Neural crest cell (in vitro differentiated cells): ENCODE measurements around the gene SHLD2. TPM values are rescaled to one million over a fixed set of nuclear protein-coding genes. Genes with fewer than 3 reads are reported as not detected.
"Not testable (repeated sequence)": the region's sequence is repeated elsewhere in the genome, so short reads cannot be mapped to it uniquely, and the experiment has no call there.

ENCODE experiments used
- DNase-seq: peaks from one replicate; pipeline ENCODE4 v3.0.0; 2021; ENCODE audit warnings: low read depth, mixed read lengths, low spot score
- H3K27ac Mint-ChIP-seq: one replicate; pipeline ENCODE4 v1.8.0; 2021; ENCODE audit warnings: mild to moderate bottlenecking, mixed read lengths; ENCODE audit not compliant: unreplicated experiment
- H3K27me3 Mint-ChIP-seq: 2 replicates; pipeline ENCODE4 v1.8.0; 2021; ENCODE audit warnings: low read depth, mild to moderate bottlenecking, mixed read lengths
- H3K36me3 Mint-ChIP-seq: 2 replicates; pipeline ENCODE4 v1.8.0; 2021; ENCODE audit warnings: low read depth, mild to moderate bottlenecking, mixed read lengths
- H3K4me1 Mint-ChIP-seq: 2 replicates; pipeline ENCODE4 v1.8.0; 2021; ENCODE audit warnings: mixed read lengths
- H3K4me3 Mint-ChIP-seq: one replicate; pipeline ENCODE4 v1.8.0; 2021; ENCODE audit warnings: mild to moderate bottlenecking, mixed read lengths
- H3K9me3 Mint-ChIP-seq: 2 replicates; pipeline ENCODE4 v1.8.0; 2021; ENCODE audit warnings: mixed read lengths
- total RNA-seq: library from RNA; stranded (reverse); gene quantifications from 2 replicates; pipeline ENCODE4 v1.2.1, GENCODE V29; 2021
- TF ChIP-seq, protein P1 (sequence below): fragments of 200-600 bp; sonication (generic); conservative IDR thresholded peaks from 2 replicates; pipeline ENCODE4 v1.5.0; 2021; ENCODE audit warnings: antibody characterized with exemption, mild to moderate bottlenecking

Gene SHLD2
- total RNA-seq, 1 donor from 2014 or later, result 28.3 TPM

DNA sequence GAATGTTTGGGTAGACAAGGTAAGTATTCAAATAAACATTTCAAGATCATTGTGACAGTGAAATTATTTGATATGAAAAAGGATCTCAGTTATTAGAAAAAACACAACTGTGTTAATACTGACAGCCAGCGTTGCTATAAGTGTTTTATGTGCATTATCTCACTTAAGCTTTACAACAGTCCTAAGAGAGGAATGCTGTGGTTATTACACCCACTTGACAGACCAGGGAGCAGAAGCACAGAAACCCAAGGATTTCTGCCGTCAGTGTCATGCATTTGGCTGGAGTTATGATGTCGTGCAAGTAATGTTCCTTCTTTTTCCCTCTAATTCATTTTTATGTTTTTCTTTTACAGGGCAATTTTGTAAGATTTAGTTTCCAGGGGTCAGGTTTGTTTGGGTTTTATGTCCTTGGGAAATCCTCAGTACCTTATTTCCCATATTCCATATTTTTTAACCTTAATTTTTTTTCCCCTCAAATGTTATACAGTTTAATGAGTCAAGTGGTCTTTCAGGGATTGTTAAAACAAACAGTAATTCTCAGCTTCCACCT is 32.7 kb downstream of the SHLD2 start:
- H3K36me3 Mint-ChIP-seq, H3K4me3 Mint-ChIP-seq, H3K27me3 Mint-ChIP-seq, DNase-seq, H3K27ac Mint-ChIP-seq, H3K4me1 Mint-ChIP-seq, H3K9me3 Mint-ChIP-seq: not testable (repeated sequence)

DNA sequence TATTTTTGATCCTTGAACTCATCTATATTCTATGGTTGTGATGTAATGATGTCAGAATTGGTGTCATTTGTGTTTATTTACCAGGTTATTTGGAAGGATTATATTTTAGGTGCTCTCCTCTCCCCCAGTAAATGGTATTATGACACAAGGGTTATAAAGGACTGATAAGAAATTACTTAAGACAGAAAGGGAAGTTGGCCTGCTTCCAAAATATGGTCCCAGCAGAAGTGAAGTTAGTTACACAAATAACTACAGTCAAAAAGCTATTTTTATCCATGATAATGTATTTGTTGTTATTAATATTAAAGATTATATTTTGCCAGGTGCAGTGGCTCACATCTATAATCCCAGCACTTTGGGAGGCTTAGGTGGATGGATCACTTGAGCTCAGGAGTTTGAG is 37.2 kb downstream of the SHLD2 start:
- not testable (repeated sequence) for H3K4me1 Mint-ChIP-seq, DNase-seq, H3K27ac Mint-ChIP-seq

DNA sequence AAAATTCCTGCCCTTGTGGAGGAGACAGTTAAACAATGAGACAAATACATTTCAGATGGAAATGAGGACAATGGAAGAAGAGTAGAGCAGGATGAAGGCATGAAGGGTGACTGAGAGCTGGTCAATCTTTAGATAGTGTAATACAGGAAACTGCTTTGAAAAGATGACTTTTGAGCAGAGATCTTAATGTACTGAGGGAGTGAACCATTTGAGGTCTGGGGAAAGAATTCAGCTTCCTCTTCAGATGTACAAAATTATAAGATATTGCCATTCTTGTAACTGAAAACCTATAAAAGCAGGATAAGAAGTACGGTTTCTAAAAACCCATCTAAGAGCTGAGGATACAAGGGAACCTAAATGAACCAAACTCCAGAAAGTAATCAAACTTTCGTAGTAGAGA is 38.9 kb downstream of the SHLD2 start:
- H3K36me3 Mint-ChIP-seq, result peaks cover 23% of the 10 kb centered on the region
- not testable (repeated sequence) for H3K9me3 Mint-ChIP-seq, H3K4me3 Mint-ChIP-seq, H3K4me1 Mint-ChIP-seq, DNase-seq, H3K27me3 Mint-ChIP-seq, H3K27ac Mint-ChIP-seq

More for the DNA sequence above, 37.2 kb downstream of the SHLD2 start:
- not testable (repeated sequence) for H3K4me3 Mint-ChIP-seq, H3K27me3 Mint-ChIP-seq, H3K9me3 Mint-ChIP-seq
- peaks cover 11% of the 10 kb centered on the region for H3K36me3 Mint-ChIP-seq

DNA sequence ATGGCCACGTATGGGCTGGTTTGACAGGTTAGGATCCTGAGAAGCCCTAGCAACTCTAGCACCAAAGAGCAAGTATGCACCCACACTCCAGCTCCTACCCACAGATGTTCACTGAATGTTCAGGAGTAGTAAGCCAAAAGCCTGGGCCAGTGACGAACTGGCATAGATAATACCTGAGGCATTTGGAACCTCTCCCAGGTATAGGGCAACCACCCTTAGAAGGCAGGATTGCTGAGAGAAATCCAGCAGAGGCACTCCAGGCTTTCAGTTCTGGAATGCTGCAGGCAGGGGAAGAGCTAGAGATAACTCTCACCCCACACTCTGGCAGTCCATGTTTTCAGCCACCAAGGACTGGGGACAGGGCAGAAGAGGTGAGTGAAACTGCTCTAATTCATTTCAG is 39.4 kb downstream of the SHLD2 start:
- not testable (repeated sequence) for H3K9me3 Mint-ChIP-seq, H3K4me1 Mint-ChIP-seq, H3K27me3 Mint-ChIP-seq, DNase-seq, H3K4me3 Mint-ChIP-seq, H3K27ac Mint-ChIP-seq
- peaks cover 24% of the 10 kb centered on the region for H3K36me3 Mint-ChIP-seq

DNA sequence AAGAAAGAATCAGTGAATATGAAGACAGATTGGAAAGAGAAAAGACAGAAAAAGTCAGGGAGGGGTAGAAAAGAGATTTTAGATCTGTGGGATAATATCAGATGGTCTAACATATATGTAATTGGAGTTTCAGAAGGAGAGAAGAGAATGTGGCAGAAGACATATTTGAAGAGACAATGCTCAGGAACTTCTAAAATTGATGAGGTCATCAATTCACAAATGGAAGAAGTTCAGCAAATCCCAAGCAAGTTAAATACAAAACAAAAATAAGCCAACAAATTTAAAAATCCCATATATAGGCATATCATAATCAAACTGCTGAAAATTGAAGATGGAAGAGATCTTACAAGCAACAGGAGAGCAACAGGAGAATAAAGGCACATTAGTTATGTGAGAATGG is 42.5 kb downstream of the SHLD2 start:
- not testable (repeated sequence) for H3K4me1 Mint-ChIP-seq, H3K27me3 Mint-ChIP-seq, H3K27ac Mint-ChIP-seq, H3K9me3 Mint-ChIP-seq, DNase-seq, H3K4me3 Mint-ChIP-seq
- H3K36me3 Mint-ChIP-seq, result peaks cover 28% of the 10 kb centered on the region

DNA sequence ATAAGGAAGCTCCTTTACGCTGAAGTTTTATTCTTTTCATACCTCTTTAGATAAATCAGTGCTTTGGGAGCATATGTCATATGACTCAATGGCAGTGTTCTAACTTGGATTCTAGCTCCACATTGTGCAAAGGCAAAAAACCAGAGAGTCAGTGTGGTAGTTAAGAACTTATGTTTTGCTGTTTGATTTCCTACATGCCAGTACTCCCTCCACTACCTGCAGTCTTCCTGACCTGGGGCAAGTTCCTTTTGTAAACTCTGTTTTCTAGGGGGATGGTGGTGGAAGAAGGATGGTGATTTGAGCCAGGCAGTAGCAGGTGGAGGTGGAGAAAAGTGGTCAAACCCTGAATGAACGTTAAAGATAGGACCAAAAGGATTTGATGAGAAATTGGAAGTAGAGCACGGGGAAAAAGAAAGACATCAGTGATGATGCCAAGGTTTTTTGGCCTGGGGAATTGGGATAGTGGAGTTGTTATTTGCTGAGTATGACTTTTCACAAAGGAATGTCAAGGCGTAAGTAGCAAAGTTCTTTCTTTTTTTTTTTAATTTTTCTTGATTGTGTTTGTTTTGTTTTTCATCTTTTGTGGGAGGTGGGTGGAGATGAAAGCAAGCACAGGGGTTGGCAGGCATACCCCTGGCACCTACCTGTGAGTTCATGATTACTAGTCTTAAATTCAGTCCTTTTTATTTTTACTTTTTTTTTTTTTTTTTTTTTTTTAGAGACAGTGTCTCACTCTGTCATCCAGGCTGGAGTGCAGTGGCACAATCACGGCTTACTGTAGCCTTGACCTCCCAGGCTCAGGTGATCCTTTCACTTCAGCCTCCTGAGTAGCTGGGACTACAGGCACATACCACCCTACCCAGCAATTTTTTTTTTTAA is 47.5 kb downstream of the SHLD2 start:
- not testable (repeated sequence) for H3K4me3 Mint-ChIP-seq, DNase-seq, H3K9me3 Mint-ChIP-seq, H3K27ac Mint-ChIP-seq, H3K4me1 Mint-ChIP-seq, H3K27me3 Mint-ChIP-seq
- peaks cover 16% of the 10 kb centered on the region for H3K36me3 Mint-ChIP-seq

DNA sequence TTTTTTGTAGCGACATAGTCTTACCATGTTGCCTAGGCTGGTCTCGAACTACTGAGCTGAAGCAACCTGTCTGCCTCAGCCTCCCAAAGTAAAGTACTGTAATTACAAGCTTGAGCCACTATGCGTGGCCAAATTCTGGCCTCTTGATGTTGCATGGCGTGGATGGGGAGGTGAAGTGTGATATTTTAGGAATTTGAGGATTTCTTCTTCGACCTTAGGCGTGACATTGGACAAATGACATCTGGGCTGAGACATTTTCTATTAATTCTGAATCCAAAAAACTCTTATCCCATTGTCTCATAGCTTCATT is 48.1 kb downstream of the SHLD2 start:
- H3K4me3 Mint-ChIP-seq, H3K27ac Mint-ChIP-seq, DNase-seq, H3K4me1 Mint-ChIP-seq, H3K9me3 Mint-ChIP-seq, H3K27me3 Mint-ChIP-seq: not testable (repeated sequence)
- H3K36me3 Mint-ChIP-seq, result peaks cover 12% of the 10 kb centered on the region

DNA sequence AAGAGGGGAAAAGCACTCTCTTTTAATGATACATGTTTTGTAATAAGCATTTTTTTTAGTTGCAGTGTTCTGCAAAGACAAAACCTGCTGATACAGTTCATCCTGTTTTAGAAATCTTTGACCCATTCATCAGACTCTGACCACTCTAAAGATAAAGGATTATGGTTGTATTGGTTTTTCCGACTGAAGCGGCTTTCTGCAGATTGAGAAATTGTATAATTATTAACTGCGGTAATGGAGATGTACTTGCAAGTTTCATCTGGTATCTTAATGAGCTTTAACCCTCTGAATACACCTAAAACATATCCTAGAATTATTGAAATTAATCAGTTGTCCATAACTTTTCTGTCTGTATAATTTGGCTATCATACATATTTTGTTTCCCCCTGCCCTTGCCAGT is 50.6 kb downstream of the SHLD2 start:
- H3K27me3 Mint-ChIP-seq, H3K27ac Mint-ChIP-seq, DNase-seq, H3K4me3 Mint-ChIP-seq, H3K36me3 Mint-ChIP-seq, H3K4me1 Mint-ChIP-seq, H3K9me3 Mint-ChIP-seq: not testable (repeated sequence)

DNA sequence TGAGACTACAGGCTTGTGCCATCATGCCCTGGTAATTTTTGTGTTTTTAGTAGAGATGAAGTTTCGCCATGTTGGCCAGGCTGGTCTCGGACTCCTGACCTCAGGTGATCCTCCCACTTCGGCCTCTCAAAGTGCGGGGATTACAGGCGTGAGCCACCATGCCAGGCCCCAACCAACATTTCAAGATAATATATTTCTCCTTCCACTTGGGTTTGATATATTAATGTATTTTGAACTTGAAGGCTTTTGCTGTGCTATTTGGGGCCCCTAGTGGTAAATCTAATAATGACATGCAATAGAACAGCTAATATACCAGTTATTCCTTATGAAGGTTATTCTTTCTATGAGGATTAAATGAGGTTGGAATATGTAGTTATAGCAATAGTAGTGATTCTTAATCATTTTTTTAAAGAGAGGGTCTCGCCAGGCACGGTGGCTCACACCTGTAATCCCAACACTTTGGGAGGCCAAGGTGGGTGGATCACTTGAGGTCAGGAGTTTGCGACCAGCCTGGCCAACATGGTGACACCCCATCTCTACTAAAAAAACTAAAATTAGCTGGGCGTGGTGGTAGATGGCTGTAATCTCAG is 54.1 kb downstream of the SHLD2 start:
- TF ChIP-seq, protein P1, sequence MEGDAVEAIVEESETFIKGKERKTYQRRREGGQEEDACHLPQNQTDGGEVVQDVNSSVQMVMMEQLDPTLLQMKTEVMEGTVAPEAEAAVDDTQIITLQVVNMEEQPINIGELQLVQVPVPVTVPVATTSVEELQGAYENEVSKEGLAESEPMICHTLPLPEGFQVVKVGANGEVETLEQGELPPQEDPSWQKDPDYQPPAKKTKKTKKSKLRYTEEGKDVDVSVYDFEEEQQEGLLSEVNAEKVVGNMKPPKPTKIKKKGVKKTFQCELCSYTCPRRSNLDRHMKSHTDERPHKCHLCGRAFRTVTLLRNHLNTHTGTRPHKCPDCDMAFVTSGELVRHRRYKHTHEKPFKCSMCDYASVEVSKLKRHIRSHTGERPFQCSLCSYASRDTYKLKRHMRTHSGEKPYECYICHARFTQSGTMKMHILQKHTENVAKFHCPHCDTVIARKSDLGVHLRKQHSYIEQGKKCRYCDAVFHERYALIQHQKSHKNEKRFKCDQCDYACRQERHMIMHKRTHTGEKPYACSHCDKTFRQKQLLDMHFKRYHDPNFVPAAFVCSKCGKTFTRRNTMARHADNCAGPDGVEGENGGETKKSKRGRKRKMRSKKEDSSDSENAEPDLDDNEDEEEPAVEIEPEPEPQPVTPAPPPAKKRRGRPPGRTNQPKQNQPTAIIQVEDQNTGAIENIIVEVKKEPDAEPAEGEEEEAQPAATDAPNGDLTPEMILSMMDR, result peak; percentile 55
- not testable (repeated sequence) for H3K4me1 Mint-ChIP-seq, H3K9me3 Mint-ChIP-seq, H3K27me3 Mint-ChIP-seq, DNase-seq, H3K4me3 Mint-ChIP-seq, H3K27ac Mint-ChIP-seq, H3K36me3 Mint-ChIP-seq

DNA sequence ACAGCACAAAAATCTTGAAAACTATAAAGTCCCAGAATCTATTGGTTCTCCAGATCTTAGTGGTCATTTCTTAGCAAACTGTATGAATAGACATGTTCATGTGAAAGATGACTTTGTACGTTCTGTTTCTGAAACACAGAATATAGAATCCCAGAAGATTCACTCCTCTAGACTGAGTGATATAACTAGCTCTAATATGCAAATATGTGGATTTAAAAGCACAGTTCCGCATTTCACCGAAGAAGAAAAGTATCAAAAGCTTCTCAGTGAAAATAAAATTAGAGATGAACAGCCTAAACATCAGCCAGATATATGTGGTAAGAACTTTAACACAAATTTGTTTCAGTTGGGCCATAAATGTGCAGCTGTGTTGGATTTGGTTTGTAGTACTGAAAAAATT is 56.5 kb downstream of the SHLD2 start:
- not testable (repeated sequence) for H3K4me3 Mint-ChIP-seq, H3K27ac Mint-ChIP-seq, H3K36me3 Mint-ChIP-seq, H3K4me1 Mint-ChIP-seq, H3K9me3 Mint-ChIP-seq, H3K27me3 Mint-ChIP-seq, DNase-seq

DNA sequence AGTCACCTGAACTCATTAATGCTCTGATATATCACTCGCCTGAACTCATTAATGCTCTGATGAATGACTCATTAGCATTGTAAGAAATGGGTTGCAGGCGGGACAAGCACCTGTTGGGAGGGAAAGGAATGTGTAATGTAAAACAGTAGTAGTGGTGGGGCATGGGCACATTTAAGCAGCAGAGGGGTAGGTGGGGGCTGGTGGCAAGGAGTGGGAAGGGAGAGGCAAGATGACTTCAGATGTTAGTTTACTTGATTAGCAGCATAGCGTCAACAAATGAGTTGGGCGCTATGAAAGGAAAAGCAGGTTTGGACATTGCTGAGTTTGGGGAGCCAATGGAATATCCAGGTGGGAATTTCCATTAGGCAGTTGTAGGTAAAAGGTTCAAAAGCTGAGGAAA is 61.8 kb downstream of the SHLD2 start:
- not testable (repeated sequence) for H3K27me3 Mint-ChIP-seq, H3K4me3 Mint-ChIP-seq, DNase-seq, H3K9me3 Mint-ChIP-seq, H3K36me3 Mint-ChIP-seq, H3K4me1 Mint-ChIP-seq, H3K27ac Mint-ChIP-seq

DNA sequence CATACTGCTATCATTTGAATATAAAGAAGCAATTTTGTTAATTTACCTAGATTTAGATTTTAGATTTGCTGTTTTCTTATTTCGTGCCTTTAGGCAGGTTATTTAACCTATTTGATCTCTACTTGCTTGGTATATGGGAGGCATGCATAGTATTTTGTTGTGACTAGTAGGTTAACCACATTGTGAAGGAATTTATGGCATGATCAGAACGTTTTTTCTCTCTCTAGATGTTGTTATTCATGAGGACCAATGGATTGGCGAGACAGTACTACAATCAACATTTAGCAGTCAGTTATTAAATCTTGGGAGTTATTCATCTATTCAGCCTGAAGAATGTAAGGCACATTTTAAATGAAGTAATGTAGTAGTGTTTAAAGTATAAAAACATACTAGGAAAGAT is 62.8 kb downstream of the SHLD2 start:
- H3K27ac Mint-ChIP-seq, H3K9me3 Mint-ChIP-seq, H3K4me1 Mint-ChIP-seq, H3K4me3 Mint-ChIP-seq, H3K36me3 Mint-ChIP-seq, H3K27me3 Mint-ChIP-seq, DNase-seq: not testable (repeated sequence)
